IPS-20b (cell line): ENCODE data around the gene DUOX2.
"Not testable (repeated sequence)": the region's sequence is repeated elsewhere in the genome, so short reads cannot be mapped to it uniquely, and the experiment has no call there.

Experiments used
- H3K27ac ChIP-seq: one replicate; pipeline ENCODE4 v1.5.1; 2013; ENCODE audit warnings: low read length
- H3K27me3 ChIP-seq: 2 replicates; pipeline ENCODE4 v1.6.1; 2013; ENCODE audit warnings: mild to moderate bottlenecking, low read length, inconsistent platforms; ENCODE audit not compliant: insufficient read depth
- H3K36me3 ChIP-seq: 2 replicates; pipeline ENCODE4 v1.6.1; 2013; ENCODE audit warnings: low read depth, mild to moderate bottlenecking, inconsistent platforms, low read length, moderate library complexity; ENCODE audit not compliant: insufficient read depth
- H3K4me1 ChIP-seq: 2 replicates; pipeline ENCODE4 v1.6.1; 2013; ENCODE audit warnings: mild to moderate bottlenecking, control low read depth, inconsistent platforms, low read length, moderate library complexity; ENCODE audit not compliant: insufficient read depth
- H3K4me3 ChIP-seq: 2 replicates; pipeline ENCODE4 v1.5.1; 2013; ENCODE audit warnings: mild to moderate bottlenecking, low read length, inconsistent platforms
- H3K9ac ChIP-seq: 2 replicates; pipeline ENCODE4 v1.6.1; 2013; ENCODE audit warnings: low read depth, mild to moderate bottlenecking, inconsistent platforms, low read length, moderate library complexity
- H3K9me3 ChIP-seq: 2 replicates; pipeline ENCODE4 v1.6.1; 2013; ENCODE audit warnings: mild to moderate bottlenecking, low read depth, low read length, inconsistent platforms; ENCODE audit not compliant: insufficient read depth

Gene DUOX2

GRCh38 chr15:45044270-45044669 lies 69.7 kb downstream of the DUOX2 start:
- H3K27ac ChIP-seq, H3K4me3 ChIP-seq, H3K27me3 ChIP-seq, H3K4me1 ChIP-seq, H3K9ac ChIP-seq: not testable (repeated sequence)
- H3K9me3 ChIP-seq: peaks cover 12% of the 10 kb centered on the region; the same call in 1 of the 2 replicates
- peaks cover 47% of the 10 kb centered on the region; the same call in 1 of the 2 replicates for H3K36me3 ChIP-seq

GRCh38 chr15:45042859-45043258 lies 71.1 kb downstream of the DUOX2 start:
- H3K27me3 ChIP-seq: not testable (repeated sequence)

More at GRCh38 chr15:45042859-45043258, 71.1 kb downstream of the DUOX2 start:
- not testable (repeated sequence) for H3K4me1 ChIP-seq, H3K9me3 ChIP-seq, H3K9ac ChIP-seq, H3K27ac ChIP-seq, H3K4me3 ChIP-seq
- H3K36me3 ChIP-seq: peaks cover 34% of the 10 kb centered on the region; the same call in 1 of the 2 replicates
